Frontal cortex (tissue), 4 donors: ENCODE results near the gene LMNTD1. TPM values are rescaled to one million over a fixed set of nuclear protein-coding genes. Genes with fewer than 3 reads are reported as not detected.
"Not testable (repeated sequence)": the region's sequence is repeated elsewhere in the genome, so short reads cannot be mapped to it uniquely, and the experiment has no call there.

Experiments used
- DNase-seq, 2 donors: peaks; one replicate each; pipeline ENCODE4 v3.0.0; 2012; ENCODE audit warnings: low spot score in 2 of 2
- FAIRE-seq: peaks from 2 replicates; lab custom pipeline; 2012; peaks lifted over from hg19 to GRCh38; lab: Jason Lieb, UNC
- total RNA-seq: library from RNA; depleted of rRNA; stranded (reverse); fragments of >200 nt; gene quantifications from one replicate; pipeline ENCODE4 v1.2.3, GENCODE V29; 2014
- donor health status: control.
- donor health status: control.
- donor health status: control.

The LMNTD1 gene
- total RNA-seq, 1 donor from 2014 or later: 1.2 TPM

DNA sequence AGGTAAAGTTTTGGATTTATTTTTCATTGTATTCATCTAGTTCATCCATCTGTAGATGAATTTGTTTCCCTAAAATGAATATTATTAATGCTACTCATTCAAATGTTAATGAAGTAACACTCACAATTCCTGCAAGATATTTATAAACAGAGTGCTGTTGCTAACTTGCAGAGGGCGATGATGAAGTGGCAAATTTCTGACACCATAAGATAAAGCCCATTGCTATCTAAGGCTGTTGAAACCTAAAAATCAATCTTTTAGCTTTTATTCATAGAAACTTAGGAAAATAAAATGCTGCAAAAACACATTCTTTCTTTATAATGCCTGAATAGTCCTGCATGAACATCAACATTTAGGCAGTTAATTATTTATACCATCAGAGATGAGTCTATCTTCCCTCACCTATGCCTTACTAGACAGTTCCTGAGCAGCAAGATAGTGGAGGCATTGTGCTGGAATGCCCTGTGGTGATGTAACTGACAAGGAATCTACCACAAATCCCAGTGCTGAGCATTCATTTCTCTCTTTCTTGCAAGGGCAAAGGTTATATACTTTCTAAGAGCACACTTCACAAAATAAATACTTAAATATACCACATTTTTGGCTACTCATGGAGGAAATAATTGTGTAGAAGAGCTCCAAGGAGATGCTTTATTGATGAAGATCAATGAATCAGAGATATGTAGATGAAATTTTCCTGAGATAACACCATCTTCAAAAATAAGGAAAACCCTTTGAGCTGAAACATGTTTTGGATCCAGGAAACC lies 57.6 kb downstream of the LMNTD1 start:
- FAIRE-seq (no peak), DNase-seq (no peak)

GRCh38 chr12:25494926-25495325 lies 58.2 kb downstream of the LMNTD1 start:
- DNase-seq: no peak
- FAIRE-seq: no peak

DNA sequence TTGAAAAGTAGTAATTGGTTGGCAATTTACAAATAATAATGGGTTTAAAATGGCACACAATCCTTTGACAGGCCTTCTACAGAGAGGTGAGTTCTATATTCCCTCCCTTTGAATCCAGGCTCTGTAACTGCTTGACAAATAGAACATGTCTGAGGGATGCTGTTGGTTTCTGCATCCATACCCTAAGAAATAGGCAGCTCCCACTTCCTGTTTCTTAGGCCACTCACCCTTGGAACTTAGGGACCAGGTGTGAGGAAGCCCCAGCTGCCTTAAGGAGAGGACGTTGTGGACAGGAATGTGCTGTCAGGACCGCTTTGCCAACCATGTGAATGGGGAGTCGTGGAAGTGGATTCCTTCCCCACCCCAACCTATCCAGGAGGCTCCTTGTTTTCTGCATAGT lies 59.4 kb downstream of the LMNTD1 start:
- DNase-seq (no peak), FAIRE-seq (no peak)

- DNase-seq (no peak), FAIRE-seq (no peak)
Measured at GRCh38 chr12:25491396-25492325, 61.4 kb downstream of the LMNTD1 start.

DNA sequence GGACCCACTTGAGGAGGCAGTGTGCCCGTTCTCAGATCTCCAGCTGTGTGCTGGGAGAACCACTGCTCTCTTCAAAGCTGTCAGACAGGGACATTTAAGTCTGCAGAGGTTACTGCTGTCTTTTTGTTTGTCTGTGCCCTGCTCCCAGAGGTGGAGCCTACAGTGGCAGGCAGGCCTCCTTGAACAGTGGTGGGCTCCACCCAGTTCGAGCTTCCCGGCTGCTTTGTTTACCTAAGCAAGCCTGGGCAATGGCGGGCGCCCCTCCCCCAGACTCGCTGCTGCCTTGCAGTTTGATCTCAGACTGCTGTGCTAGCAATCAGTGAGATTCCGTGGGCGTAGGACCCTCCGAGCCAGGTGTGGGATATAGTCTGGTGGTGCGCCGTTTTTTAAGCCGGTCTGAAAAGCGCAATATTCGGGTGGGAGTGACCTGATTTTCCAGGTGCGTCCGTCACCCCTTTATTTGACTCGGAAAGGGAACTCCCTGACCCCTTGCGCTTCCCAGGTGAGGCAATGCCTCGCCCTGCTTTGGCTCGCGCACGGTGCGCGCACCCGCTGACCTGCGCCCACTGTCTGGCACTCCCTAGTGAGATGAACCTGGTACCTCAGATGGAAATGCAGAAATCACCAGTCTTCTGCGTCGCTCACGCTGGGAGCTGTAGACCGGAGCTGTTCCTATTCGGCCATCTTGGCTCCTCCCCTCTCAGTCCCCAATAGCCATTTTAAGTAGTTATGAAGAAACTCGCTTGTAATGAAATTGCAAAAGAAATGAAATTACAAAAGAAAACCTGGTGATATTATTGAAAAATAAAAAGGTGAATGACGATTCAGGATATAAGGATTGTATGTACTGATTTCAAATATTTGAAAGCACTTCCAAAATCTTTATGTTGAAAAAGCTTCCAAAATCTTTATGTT lies 63.9 kb downstream of the LMNTD1 start:
- DNase-seq, FAIRE-seq: not testable (repeated sequence)

- FAIRE-seq (no peak), DNase-seq (no peak)
Measured at GRCh38 chr12:25482625-25483024, 70.5 kb downstream of the LMNTD1 start.

DNA sequence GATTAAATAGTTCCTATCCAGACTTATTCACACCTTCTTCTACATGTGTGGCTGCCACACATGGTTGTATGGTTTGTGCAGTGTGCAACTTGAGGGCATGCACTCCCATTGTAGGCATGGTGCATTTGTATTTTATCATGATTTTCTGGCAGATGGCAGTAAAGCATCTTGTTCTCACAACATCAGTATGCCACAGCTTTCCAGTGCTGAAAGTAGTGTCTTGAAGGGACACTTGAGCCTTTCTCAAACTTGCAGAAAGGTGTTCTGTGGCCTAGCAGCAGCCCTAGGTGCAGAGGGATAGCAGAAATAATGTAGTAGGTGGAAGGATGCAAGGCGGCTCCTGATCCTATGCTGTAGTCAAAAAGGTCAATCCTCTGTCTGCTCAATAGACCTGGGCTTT lies 72.9 kb downstream of the LMNTD1 start:
- FAIRE-seq: no peak

DNA sequence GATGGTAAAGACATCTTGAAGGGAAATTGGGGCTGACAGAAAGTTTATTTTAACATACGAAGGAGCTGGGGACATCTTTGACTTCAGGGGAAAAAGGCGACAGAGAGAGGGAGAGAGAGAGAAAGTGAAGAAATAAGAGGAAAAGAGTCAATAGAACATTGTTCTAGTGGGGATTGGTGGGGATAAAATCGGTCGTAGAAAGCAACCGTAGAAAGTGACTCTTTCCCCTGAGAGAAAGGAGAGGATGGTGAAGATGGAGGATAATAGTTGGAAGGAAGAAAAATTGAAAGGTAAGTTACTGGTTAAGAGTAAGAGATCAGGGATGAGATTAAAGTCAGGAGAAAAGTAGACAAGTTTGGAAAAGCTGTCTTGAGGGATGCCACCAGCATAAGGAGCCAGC lies 75.9 kb downstream of the LMNTD1 start:
- no peak for DNase-seq
- FAIRE-seq: no peak

More for the DNA sequence above, 72.9 kb downstream of the LMNTD1 start:
- no peak for DNase-seq

DNA sequence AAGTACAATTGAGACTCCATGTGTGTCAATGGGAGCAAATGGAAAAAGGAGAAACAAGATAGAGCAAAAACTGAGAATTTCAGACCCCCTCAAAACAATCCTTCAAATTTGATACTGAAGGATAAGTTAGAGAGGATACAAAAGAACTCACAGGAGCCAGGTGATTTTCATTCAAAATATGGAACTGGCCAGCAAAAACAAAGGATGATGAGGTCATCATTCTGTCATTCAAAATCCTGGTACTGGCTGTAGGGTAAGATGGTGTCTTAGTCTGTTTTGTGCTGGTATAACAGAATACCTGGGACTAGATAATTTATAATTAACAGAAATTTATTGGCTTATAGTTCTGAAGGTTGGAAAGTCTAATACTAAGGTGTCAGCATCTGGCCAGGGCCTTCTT lies 80.6 kb downstream of the LMNTD1 start:
- FAIRE-seq: no peak
- no peak for DNase-seq

DNA sequence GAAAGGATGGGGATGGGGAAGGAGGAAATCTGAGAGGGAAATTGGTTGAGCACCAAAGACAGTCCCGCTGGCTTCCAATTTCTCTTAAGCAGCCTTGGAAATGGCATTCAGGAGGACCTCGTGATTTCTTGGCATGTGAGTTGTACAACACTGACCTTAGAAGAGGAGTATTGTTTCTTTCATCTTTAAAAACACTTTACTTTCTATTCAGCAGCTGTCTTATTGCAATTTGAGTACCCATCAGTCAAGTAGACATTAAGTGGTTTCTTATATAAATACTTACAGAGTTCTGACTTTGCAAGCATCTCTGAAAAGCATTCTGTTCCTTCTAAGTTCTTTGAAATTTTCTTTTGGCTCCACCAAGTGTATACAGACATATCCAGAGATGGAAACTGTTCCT lies 83.2 kb downstream of the LMNTD1 start:
- FAIRE-seq (no peak), DNase-seq (no peak)

DNA sequence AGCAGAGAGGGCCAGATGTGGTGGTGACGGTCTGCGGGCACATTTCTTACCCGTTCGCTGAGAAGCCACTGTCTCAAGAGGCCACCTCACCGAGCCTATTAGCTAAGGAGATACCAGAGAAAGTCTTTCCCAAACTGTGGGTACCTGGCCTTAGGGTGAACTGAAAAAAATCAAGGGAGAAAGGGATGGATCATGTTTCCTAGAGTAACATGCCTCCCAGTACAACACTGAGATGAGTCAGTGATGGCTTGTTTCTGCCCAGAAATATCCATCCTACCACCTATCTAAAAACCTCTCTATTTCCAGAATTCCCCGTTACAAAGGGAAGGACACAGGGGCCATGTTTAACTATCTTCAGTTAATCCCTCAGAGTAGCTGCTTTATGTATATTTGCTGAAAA lies 83.7 kb downstream of the LMNTD1 start:
- FAIRE-seq (no peak), DNase-seq (no peak)

GRCh38 chr12:25463521-25463920 lies 89.6 kb downstream of the LMNTD1 start:
- FAIRE-seq (no peak), DNase-seq (no peak)

DNA sequence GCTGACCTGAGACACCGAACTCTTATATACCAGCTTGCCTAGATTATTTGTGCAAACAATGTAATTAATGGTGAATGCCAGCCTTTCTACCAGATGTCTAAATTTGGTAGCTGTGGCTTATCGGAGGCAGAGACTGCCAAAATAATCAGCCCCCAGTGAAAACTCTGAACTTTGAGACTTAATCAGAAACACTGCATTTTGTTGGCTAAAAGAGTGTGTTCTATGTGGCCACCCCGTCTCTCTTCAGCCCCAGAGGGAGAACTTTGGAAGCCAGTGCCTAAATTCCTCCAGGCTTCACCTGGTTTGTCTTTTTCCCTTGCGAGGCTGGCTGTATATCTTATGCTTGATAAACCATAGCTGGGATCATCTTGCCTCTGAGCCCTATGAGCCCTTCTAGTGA lies 90.1 kb downstream of the LMNTD1 start:
- DNase-seq: no peak
- no peak for FAIRE-seq

DNA sequence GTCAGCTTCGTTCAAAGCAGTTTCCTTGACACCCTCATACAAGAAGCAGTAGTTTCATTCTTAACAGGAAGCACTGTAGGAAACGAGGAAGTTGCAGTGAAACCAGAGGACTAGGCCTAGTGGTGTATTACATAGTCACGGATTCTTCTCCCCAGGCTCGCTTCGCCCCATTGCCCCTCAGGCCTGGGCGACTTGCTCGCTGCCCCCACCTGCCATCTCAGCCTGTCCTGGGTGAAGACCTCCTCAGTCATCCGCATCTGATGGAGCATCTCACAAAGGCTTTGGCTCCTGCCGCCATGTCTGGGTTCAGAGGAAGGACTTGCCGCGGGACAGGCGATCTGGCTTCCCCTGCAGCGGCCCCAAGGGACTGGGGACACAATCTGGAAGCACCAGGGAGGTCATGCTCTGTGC lies 93.5 kb downstream of the LMNTD1 start:
- DNase-seq (no peak), FAIRE-seq (no peak)

DNA sequence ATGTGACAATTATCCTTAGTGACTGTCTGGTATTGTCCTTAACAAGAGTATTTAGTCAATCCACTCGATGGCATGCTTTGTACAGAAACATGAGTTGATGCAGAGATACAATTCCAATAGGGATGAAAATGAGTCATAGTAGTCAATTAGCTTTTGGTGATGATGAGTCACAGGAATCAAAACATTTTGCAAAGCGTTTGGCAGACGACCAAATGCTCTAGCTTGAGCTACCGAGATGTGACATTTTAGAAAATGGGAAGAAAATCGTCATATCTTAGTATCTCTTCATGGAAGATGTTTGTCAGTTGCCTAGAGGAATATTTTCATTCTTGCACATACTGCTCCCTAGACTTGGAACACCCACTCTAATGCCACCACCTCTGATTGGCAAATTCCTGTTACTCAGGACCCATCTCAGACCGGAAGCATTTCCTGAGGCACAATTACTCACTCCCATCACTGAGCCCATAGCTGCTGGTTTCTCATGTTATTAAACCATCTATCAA lies 95.0 kb downstream of the LMNTD1 start:
- FAIRE-seq: no peak
- DNase-seq: peak in 1 of 2 donors; percentile 18

- no peak for DNase-seq
- FAIRE-seq: no peak
Measured at GRCh38 chr12:25456474-25456873, 96.6 kb downstream of the LMNTD1 start.

DNA sequence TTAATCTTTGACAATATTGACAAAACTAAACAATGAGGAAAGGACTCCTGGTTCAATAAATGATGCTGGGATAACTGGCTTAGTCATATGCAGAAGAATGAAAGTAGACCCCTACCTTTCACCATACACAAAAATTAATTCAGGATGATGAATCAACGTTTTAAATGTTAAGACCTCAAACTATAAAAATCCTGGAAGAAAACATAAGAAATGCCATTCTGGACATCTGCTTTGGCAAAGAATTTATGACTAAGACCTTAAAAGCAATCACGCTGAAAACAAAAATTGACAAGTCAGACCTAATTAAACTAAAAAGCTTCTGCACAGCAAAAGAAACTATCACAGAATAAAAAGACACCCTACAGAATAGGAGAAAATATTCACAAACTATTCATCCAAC lies 97.4 kb downstream of the LMNTD1 start:
- FAIRE-seq (no peak), DNase-seq (no peak)

- DNase-seq: no peak
- FAIRE-seq: no peak
Measured at GRCh38 chr12:25449007-25449406, 104.1 kb downstream of the LMNTD1 start.

GRCh38 chr12:25447046-25447445 lies 106.0 kb downstream of the LMNTD1 start:
- FAIRE-seq (no peak), DNase-seq (no peak)

DNA sequence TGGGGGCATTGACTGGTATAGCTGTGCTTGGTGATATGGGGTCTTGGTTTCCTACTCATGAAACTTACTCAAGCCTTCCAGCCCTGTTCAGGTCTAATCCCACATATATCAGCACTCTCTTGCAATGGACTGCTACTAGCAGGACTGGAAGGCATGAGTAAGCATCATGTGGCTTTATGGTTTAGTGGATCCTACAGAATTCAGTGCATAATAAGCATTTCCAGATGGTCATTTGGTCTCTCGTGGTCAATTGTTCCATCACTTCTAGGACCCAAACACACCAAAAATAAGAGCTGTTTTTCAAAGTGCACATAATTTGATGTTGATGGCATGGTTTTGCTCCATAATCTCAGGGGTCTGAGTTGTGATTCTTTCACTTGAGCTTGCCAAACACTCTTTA lies 114.4 kb downstream of the LMNTD1 start:
- FAIRE-seq: no peak
- DNase-seq: no peak
